ENCODE data around the gene TMEM132A. TPM values are rescaled to one million over a fixed set of nuclear protein-coding genes. Genes with fewer than 3 reads are reported as not detected.

Gene TMEM132A
- total and polyA plus RNA-seq, 8 donors: 3.1 to 36.7 (median 4.8) TPM

DNA sequence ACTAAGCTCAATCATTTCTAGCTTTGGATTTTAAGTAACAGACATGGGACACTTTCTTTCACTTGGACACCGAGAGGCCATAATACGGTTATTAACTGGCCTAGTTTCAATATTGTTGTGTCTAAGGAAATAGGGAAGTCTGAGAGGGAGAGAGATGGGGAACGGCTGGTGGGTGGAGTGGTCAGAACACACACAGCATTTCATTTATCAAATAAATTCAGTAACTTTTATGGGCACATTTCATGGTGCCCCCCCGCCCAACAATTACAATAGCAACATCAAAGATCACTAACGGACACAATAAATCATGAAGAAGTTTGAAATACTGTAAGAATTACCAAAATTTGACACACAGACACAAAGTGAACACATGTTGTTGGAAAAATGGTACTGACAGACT, 28.6 kb upstream of the TMEM132A start:
- intact Hi-C loops (cut with DNase I): loop anchor here (5.0 to 10.0 kb wide), 3 partner anchors 51 to 63 kb away; partner anchors contain the start of gene CCDC86 (in 1 of the 3)

DNA sequence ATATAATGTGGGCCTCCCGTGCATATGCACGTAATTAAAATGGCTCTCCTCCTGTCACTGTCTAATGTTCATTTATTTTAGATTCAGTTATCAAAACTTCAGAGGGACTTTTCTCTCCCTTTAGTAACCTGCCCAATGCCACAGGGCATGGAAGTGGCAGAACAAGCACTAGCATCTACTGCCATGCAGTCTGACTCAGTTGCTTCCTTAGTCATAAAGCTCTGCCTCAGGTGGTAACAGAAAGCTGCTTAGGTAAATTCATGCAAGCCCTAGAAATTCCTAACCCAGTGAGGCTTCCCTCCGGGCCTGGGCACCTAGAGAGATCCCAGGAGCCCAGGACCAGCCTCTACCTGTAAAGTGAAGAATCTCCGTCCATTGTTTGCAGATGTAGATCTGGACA, 26.8 kb upstream of the TMEM132A start:
- ATAC-seq (no peak), FAIRE-seq (no peak), DNase-seq (no peak)
- Histone ChIP-seq H3K27me3 (no peaks in the 10 kb centered on the region), H3K9me3 (no peaks in the 10 kb centered on the region), H3K36me3 (peaks cover 21 to 97% (median 61%) of the 10 kb centered on the region in 3 donors), H3K27ac (no peak overlapping the region), H3K4me3 (no peak overlapping the region), H3K4me1 (no peaks in the 10 kb centered on the region)
- 92 to 97% methylated on average over 4 of the region's 4 CpGs for WGBS, 2 donors
- intact Hi-C loops (cut with DNase I): loop anchor here (5.0 to 10.0 kb wide), 3 partner anchors 53 to 65 kb away; partner anchors contain the start of gene CCDC86 (in 1 of the 3)
- TF ChIP-seq, protein P1, sequence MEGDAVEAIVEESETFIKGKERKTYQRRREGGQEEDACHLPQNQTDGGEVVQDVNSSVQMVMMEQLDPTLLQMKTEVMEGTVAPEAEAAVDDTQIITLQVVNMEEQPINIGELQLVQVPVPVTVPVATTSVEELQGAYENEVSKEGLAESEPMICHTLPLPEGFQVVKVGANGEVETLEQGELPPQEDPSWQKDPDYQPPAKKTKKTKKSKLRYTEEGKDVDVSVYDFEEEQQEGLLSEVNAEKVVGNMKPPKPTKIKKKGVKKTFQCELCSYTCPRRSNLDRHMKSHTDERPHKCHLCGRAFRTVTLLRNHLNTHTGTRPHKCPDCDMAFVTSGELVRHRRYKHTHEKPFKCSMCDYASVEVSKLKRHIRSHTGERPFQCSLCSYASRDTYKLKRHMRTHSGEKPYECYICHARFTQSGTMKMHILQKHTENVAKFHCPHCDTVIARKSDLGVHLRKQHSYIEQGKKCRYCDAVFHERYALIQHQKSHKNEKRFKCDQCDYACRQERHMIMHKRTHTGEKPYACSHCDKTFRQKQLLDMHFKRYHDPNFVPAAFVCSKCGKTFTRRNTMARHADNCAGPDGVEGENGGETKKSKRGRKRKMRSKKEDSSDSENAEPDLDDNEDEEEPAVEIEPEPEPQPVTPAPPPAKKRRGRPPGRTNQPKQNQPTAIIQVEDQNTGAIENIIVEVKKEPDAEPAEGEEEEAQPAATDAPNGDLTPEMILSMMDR (IDR thresholded peaks at IDR 0.05): no peak

More for the DNA sequence above, 28.6 kb upstream of the TMEM132A start:
- WGBS, 2 donors: 90% methylated on average over 5 of the region's 5 CpGs
- no peaks in the 10 kb centered on the region for H3K4me1 ChIP-seq
- no peak overlapping the region for H3K4me3 ChIP-seq
- TF ChIP-seq, protein P1 (IDR thresholded peaks at IDR 0.05): no peak
- H3K27me3 ChIP-seq: no peaks in the 10 kb centered on the region
- no peak for DNase-seq
- no peaks in the 10 kb centered on the region for H3K9me3 ChIP-seq
- H3K27ac ChIP-seq: no peak overlapping the region
- FAIRE-seq: no peak
- peaks cover 11 to 84% (median 46%) of the 10 kb centered on the region in 3 donors for H3K36me3 ChIP-seq
- no peak for ATAC-seq

DNA sequence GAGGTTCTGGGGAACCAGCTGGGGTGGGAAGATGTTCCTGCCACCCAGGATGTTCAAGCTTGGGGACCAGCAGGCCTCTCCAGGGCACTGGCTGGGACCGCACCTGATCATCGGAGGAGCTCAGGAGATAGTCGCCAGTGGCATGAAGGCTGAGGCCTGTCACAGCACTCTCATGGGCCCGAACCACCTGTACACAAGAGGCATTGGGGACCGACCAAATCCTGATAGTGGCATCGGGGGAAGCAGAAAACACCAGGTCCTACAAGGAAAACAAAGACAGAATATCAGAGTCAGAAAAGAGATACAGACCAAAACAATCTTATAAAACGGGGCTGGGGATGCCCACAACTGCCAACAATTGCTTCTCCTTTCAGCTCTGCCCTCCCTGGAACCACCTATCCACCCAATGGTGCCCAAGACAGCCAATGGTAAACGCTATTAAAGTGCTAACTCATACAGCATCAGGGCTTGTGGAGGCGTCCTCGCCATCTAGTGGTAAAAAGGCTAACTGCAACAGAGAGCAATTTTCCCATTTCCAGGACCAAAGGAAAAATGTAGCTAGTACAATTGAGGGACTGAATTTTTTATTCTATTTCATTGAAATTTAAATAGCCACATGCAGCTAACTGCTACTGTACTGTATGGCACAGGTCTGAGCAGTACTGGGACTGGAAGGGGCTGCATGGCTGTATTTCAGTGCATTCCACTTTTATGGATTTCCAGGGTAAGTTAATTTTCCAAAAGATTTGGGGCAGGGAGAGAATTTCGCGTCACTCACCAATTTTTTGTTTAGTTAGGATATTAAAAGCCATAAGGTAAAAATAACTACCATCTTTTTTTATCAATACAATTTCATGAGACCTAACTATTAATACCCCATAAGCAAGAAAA, 25.0 kb upstream of the TMEM132A start:
- peak in 2 of 6 donors; percentile 22 to 54 for DNase-seq
- Histone ChIP-seq H3K27ac (no peak overlapping the region), H3K9me3 (no peaks in the 10 kb centered on the region), H3K4me1 (peaks cover 0 to 6% (median 2%) of the 10 kb centered on the region in 3 donors), H3K27me3 (no peaks in the 10 kb centered on the region), H3K36me3 (peaks cover 21 to 88% (median 60%) of the 10 kb centered on the region in 3 donors), H3K4me3 (no peak overlapping the region)
- intact Hi-C loops (cut with DNase I): loop anchor here (5.0 to 10.0 kb wide), 3 partner anchors 54 to 67 kb away; partner anchors contain the start of gene CCDC86 (in 1 of the 3)
- 54 to 55% methylated on average over 12 of the region's 12 CpGs for WGBS, 2 donors
- no peak for FAIRE-seq
- peak; percentile 61 to 90 (median 86) for ATAC-seq
- TF ChIP-seq, protein P1 (IDR thresholded peaks at IDR 0.05): peak; percentile 76 to 89 (median 88)

DNA sequence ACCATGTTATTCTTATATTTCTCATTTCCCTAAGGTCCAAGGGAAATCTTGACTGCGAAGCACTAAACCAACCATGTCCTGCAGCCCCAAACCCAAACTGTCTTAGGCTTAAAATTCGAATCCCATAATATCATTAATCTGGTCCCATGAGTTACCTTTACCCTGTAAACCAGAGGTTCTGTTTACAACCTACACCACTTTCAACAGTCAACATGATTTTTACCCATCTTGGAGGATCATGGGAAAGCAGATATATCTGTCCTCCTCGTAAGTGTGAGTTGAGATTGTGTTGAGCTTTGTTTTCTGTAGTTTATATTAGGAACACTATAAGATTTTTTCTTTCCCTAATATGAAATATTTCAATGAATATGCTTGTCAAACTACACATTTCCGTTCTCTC, 24.3 kb upstream of the TMEM132A start:
- H3K27ac ChIP-seq: no peak overlapping the region
- TF ChIP-seq, protein P1 (IDR thresholded peaks at IDR 0.05): no peak
- H3K27me3 ChIP-seq: no peaks in the 10 kb centered on the region
- H3K4me3 ChIP-seq: no peak overlapping the region
- ATAC-seq: no peak
- peaks cover 0 to 11% (median 9%) of the 10 kb centered on the region in 3 donors for H3K4me1 ChIP-seq
- no peak for FAIRE-seq
- intact Hi-C loops (cut with DNase I): loop anchor here (5.0 to 10.0 kb wide), 3 partner anchors 55 to 68 kb away; partner anchors contain the start of gene CCDC86 (in 1 of the 3)
- no peaks in the 10 kb centered on the region for H3K9me3 ChIP-seq
- H3K36me3 ChIP-seq: peaks cover 21 to 81% (median 60%) of the 10 kb centered on the region in 3 donors
- no peak for DNase-seq
- WGBS, 2 donors: 71 to 77% methylated on average over 4 of the region's 4 CpGs

Data from pancreas (tissue), 10 donors.